SU-DHL-6 (cell line): Measurements from ENCODE around the gene TMEM191B.
"Not testable (repeated sequence)": the region's sequence is repeated elsewhere in the genome, so short reads cannot be mapped to it uniquely, and the experiment has no call there.

Experiments used
- CTCF ChIP-seq: fragments of 200-600 bp; sonication (generic); IDR thresholded peaks from one replicate; pipeline ENCODE4 v1.5.1; 2017; ENCODE audit warnings: antibody characterized with exemption, mild to moderate bottlenecking, low read length, moderate library complexity; ENCODE audit not compliant: insufficient read depth, poor library complexity, severe bottlenecking
- EZH2phosphoT487 ChIP-seq: fragments of 200-600 bp; sonication (generic), shearing (Covaris generic); conservative IDR thresholded peaks from 2 replicates; pipeline ENCODE4 v1.6.1; 2018; ENCODE audit warnings: mild to moderate bottlenecking, antibody characterized with exemption, low read length, moderate library complexity, mixed read lengths

- not testable (repeated sequence) for TF ChIP-seq CTCF, EZH2phosphoT487
These were observed 50.2 kb downstream of the TMEM191B start for GRCh38 chr22:18577847-18578246.
